Ishikawa (cell line): ENCODE data around the gene PRSS33.

Experiments
- CEBPB ChIP-seq: IDR thresholded peaks from 2 replicates; pipeline ENCODE4 v1.6.1; 2012
- CREB1 ChIP-seq: IDR thresholded peaks from 2 replicates; pipeline ENCODE4 v1.6.1; 2012; ENCODE audit warnings: low read depth
- EGR1 ChIP-seq: IDR thresholded peaks from 2 replicates; pipeline ENCODE4 v1.6.1; 2012
- EP300 ChIP-seq: IDR thresholded peaks from 2 replicates; pipeline ENCODE4 v1.6.1; 2012; ENCODE audit warnings: borderline replicate concordance
- FOXM1 ChIP-seq: IDR thresholded peaks from 2 replicates; pipeline ENCODE4 v1.6.1; 2012; ENCODE audit warnings: low read depth, borderline replicate concordance
- MAX ChIP-seq: IDR thresholded peaks from 2 replicates; pipeline ENCODE4 v1.6.1; 2012
- NFIC ChIP-seq: IDR thresholded peaks from 2 replicates; pipeline ENCODE4 v1.6.1; 2012
- RAD21 ChIP-seq: IDR thresholded peaks from 2 replicates; pipeline ENCODE4 v1.6.1; 2012; ENCODE audit warnings: low read depth
- REST ChIP-seq: IDR thresholded peaks from 2 replicates; pipeline ENCODE4 v1.6.1; 2012; ENCODE audit warnings: low read depth, mild to moderate bottlenecking
- TAF1 ChIP-seq: IDR thresholded peaks from 2 replicates; pipeline ENCODE4 v1.6.1; 2012; ENCODE audit warnings: low read depth, mild to moderate bottlenecking
- TCF12 ChIP-seq: IDR thresholded peaks from 2 replicates; pipeline ENCODE4 v1.6.1; 2012; ENCODE audit warnings: low read depth
- TEAD4 ChIP-seq: IDR thresholded peaks from 2 replicates; pipeline ENCODE4 v1.6.1; 2012
- USF1 ChIP-seq: IDR thresholded peaks from 2 replicates; pipeline ENCODE4 v1.6.1; 2012
- YY1 ChIP-seq: IDR thresholded peaks from 2 replicates; pipeline ENCODE4 v1.6.1; 2012; ENCODE audit warnings: low read depth
- ZBTB7A ChIP-seq: IDR thresholded peaks from 2 replicates; pipeline ENCODE4 v1.6.1; 2012; ENCODE audit warnings: low read depth

The PRSS33 gene

GRCh38 chr16:2826591-2827373 is 39.4 kb upstream of the PRSS33 start:
- TF ChIP-seq TEAD4: no peak
- TF ChIP-seq NFIC: no peak

- no peak for TF ChIP-seq REST
- TF ChIP-seq EP300: no peak
- TF ChIP-seq TEAD4: no peak
- TF ChIP-seq NFIC: no peak
- no peak for TF ChIP-seq TCF12
- no peak for TF ChIP-seq ZBTB7A
- no peak for TF ChIP-seq EGR1
- no peak for TF ChIP-seq MAX
- TF ChIP-seq YY1: no peak
- TF ChIP-seq CEBPB: no peak
- TF ChIP-seq TAF1: no peak
- TF ChIP-seq CREB1: no peak
- TF ChIP-seq USF1: no peak
- TF ChIP-seq RAD21: no peak
- no peak for TF ChIP-seq FOXM1
These were observed 38.5 kb upstream of the PRSS33 start for GRCh38 chr16:2825906-2826305.

- TF ChIP-seq TEAD4 (no peak), EGR1 (no peak), USF1 (no peak), TAF1 (no peak), EP300 (no peak), RAD21 (no peak), ZBTB7A (no peak), FOXM1 (no peak), YY1 (no peak), CREB1 (no peak), REST (no peak), TCF12 (no peak), CEBPB (no peak), MAX (no peak), NFIC (no peak)
These were observed 37.8 kb upstream of the PRSS33 start for GRCh38 chr16:2825049-2825742.

GRCh38 chr16:2824626-2825025 is 37.3 kb upstream of the PRSS33 start:
- TF ChIP-seq REST: no peak
- no peak for TF ChIP-seq MAX
- no peak for TF ChIP-seq TEAD4
- no peak for TF ChIP-seq USF1
